Endodermal cell (in vitro differentiated cells): ENCODE data around the gene BNIPL. TPM values are rescaled to one million over a fixed set of nuclear protein-coding genes. Genes with fewer than 3 reads are reported as not detected.

Experiments
- DNase-seq: peaks from one replicate; pipeline ENCODE4 v3.0.0-alpha.2; 2017
- H3K27ac ChIP-seq: 2 replicates; pipeline ENCODE4 v1.5.1; 2013; ENCODE audit warnings: mild to moderate bottlenecking, low read depth, low read length, moderate library complexity
- H3K27me3 ChIP-seq: 2 replicates; pipeline ENCODE4 v1.6.1; 2013; ENCODE audit warnings: mild to moderate bottlenecking, low read length, moderate library complexity; ENCODE audit not compliant: insufficient read depth, control insufficient read depth, poor library complexity, severe bottlenecking
- H3K36me3 ChIP-seq: 2 replicates; pipeline ENCODE4 v1.7.0; 2013; ENCODE audit warnings: mild to moderate bottlenecking, low read length, moderate library complexity; ENCODE audit not compliant: control insufficient read depth, insufficient read depth
- H3K4me1 ChIP-seq: one replicate; pipeline ENCODE4 v1.7.0; 2013; ENCODE audit warnings: low read length; ENCODE audit not compliant: control insufficient read depth, insufficient read depth
- H3K4me3 ChIP-seq: 2 replicates; pipeline ENCODE4 v1.5.1; 2013; ENCODE audit warnings: mild to moderate bottlenecking, low read length, moderate library complexity
- H3K9ac ChIP-seq: 2 replicates; pipeline ENCODE4 v1.6.1; 2013; ENCODE audit warnings: mild to moderate bottlenecking, low read length, moderate library complexity; ENCODE audit not compliant: poor library complexity, severe bottlenecking; ENCODE audit errors: extremely low read depth
- H3K9me3 ChIP-seq: 2 replicates; pipeline ENCODE4 v1.6.1; 2013; ENCODE audit warnings: mild to moderate bottlenecking, low read length, moderate library complexity; ENCODE audit not compliant: control insufficient read depth
- H3K27ac Mint-ChIP-seq: 2 replicates; pipeline ENCODE4 v1.8.0; 2020; ENCODE audit warnings: mixed read lengths
- H3K27me3 Mint-ChIP-seq: 2 replicates; pipeline ENCODE4 v1.8.0; 2021; ENCODE audit warnings: mild to moderate bottlenecking, mixed read lengths; ENCODE audit not compliant: insufficient read depth
- H3K36me3 Mint-ChIP-seq: 2 replicates; pipeline ENCODE4 v1.8.0; 2020; ENCODE audit warnings: low read depth, mixed read lengths
- H3K4me1 Mint-ChIP-seq: 2 replicates; pipeline ENCODE4 v1.8.0; 2020; ENCODE audit warnings: mixed read lengths
- H3K4me3 Mint-ChIP-seq: 2 replicates; pipeline ENCODE4 v1.8.0; 2020; ENCODE audit warnings: mild to moderate bottlenecking, moderate library complexity, mixed read lengths
- H3K9me3 Mint-ChIP-seq: 2 replicates; pipeline ENCODE4 v1.8.0; 2020; ENCODE audit warnings: mild to moderate bottlenecking, mixed read lengths
- WGBS, 2 experiments: methylation state at CpG; one replicate each; pipeline versions ENCODE4 v1.1.5 to v1.1.7; 2013; ENCODE audit warnings: missing lambda C conversion rate in 2 of 2, mixed read lengths in 1 of 2; ENCODE audit not compliant: insufficient coverage in 1 of 2, insufficient read length in 1 of 2; 5-methylcytosine and 5-hydroxymethylcytosine counted together
- total RNA-seq, 2 donors: library from RNA; stranded (reverse); fragmentation: NEBNext Ultra II Directional in 1 of 2; extraction: Animal tissue kit (Norgen Biotek cat#: 25700) in 1 of 2; gene quantifications; 2 replicates in 1 of 2; 3 replicates in 1 of 2; pipeline ENCODE4 v1.2.1, GENCODE V29; 2021
- TF ChIP-seq, protein P1 (sequence below): fragments of 200-600 bp; sonication (generic); conservative IDR thresholded peaks from 2 replicates; pipeline ENCODE4 v1.5.0; 2021; ENCODE audit warnings: antibody characterized with exemption, mild to moderate bottlenecking

Gene BNIPL
- total RNA-seq, 2 donors from 2014 or later: 1.6 to 2.9 TPM

DNA sequence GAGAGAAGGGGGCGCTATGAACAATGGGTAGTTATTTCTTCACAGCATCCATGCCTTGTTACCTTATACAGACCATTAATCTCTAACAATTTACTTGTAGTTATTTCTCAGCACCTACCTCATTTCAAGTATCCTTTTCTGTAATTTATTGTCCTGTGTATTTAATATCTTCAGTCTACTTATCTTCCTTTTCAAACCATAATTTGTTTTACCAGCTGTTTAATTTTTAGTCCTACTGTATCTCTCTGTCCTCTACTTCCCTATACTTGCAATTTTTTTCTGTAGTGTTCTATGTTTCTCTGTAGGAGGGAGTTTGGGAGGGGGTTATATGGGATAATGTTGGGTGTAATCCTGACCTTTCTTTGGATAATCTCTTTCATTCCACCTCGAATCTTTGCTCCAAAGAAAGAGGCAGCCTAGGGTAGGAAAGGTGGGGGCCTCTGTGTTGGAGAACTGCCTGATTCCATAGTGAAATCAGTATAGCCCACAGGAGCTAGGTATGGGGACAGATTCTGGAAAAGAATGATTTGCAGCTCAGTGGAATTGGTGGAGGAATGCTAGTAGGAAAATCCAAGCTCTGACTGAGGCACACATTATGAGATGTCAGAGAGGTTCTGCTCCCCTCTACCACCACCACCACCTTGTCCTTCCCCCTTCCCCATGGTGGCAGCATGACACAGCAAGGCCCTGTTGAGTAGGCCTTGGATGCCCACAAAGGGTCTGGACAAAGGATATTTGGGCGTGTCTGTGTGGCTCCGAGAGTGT is 24.5 kb downstream of the BNIPL start:
- peak overlapping the region; percentile 89 for H3K4me3 ChIP-seq
- peak overlapping the region; percentile 94 for H3K4me3 Mint-ChIP-seq
- no peaks in the 10 kb centered on the region for H3K27me3 Mint-ChIP-seq
- H3K27ac ChIP-seq: peak overlapping the region; percentile 93
- no peaks in the 10 kb centered on the region for H3K27me3 ChIP-seq
- H3K9me3 ChIP-seq: no peaks in the 10 kb centered on the region
- peak; percentile 62 for DNase-seq
- peaks cover 42% of the 10 kb centered on the region for H3K36me3 ChIP-seq
- peak overlapping the region; percentile 87 for H3K9ac ChIP-seq
- peak overlapping the region; percentile 89 for H3K27ac Mint-ChIP-seq
- H3K9me3 Mint-ChIP-seq: no peaks in the 10 kb centered on the region
- TF ChIP-seq, protein P1, sequence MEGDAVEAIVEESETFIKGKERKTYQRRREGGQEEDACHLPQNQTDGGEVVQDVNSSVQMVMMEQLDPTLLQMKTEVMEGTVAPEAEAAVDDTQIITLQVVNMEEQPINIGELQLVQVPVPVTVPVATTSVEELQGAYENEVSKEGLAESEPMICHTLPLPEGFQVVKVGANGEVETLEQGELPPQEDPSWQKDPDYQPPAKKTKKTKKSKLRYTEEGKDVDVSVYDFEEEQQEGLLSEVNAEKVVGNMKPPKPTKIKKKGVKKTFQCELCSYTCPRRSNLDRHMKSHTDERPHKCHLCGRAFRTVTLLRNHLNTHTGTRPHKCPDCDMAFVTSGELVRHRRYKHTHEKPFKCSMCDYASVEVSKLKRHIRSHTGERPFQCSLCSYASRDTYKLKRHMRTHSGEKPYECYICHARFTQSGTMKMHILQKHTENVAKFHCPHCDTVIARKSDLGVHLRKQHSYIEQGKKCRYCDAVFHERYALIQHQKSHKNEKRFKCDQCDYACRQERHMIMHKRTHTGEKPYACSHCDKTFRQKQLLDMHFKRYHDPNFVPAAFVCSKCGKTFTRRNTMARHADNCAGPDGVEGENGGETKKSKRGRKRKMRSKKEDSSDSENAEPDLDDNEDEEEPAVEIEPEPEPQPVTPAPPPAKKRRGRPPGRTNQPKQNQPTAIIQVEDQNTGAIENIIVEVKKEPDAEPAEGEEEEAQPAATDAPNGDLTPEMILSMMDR: no peak
- peaks cover 37% of the 10 kb centered on the region for H3K4me1 Mint-ChIP-seq
- 0% methylated on average over 1 to 2 of the region's 4 CpGs for WGBS, 2 experiments
- no peaks in the 10 kb centered on the region for H3K4me1 ChIP-seq
- peaks cover 33% of the 10 kb centered on the region for H3K36me3 Mint-ChIP-seq

DNA sequence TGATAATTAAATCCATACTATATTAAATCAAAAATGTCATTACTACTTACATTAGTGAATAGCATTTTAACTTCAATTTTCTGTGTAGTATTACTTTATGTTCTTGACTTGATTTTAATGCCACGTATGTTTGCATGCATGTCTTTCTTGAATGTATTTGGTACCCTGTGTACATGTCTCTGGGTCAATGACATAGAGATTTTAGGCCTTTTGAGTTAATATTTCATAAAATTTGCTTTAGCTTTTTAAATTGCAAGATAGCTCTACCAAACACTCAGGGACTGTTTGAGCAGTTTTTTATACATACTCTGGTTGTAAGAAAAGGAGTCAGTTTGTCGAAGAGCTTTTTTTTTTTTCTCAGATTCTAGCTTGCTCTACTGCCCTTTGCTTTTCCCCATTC is 25.3 kb downstream of the BNIPL start:
- no peaks in the 10 kb centered on the region for H3K9me3 ChIP-seq
- peak overlapping the region; percentile 89 for H3K4me3 ChIP-seq
- Mint-ChIP-seq H3K9me3 (no peaks in the 10 kb centered on the region), H3K4me3 (peak overlapping the region; percentile 94), H3K27ac (peak overlapping the region; percentile 71), H3K4me1 (peaks cover 30% of the 10 kb centered on the region), H3K27me3 (no peaks in the 10 kb centered on the region), H3K36me3 (peaks cover 29% of the 10 kb centered on the region)
- H3K27ac ChIP-seq: peak overlapping the region; percentile 93
- H3K27me3 ChIP-seq: no peaks in the 10 kb centered on the region
- H3K36me3 ChIP-seq: peaks cover 40% of the 10 kb centered on the region
- 63 to 83% methylated on average over 1 to 2 of the region's 2 CpGs for WGBS, 2 experiments
- peak overlapping the region; percentile 87 for H3K9ac ChIP-seq
- no peak for DNase-seq
- TF ChIP-seq, protein P1: no peak
- no peaks in the 10 kb centered on the region for H3K4me1 ChIP-seq

DNA sequence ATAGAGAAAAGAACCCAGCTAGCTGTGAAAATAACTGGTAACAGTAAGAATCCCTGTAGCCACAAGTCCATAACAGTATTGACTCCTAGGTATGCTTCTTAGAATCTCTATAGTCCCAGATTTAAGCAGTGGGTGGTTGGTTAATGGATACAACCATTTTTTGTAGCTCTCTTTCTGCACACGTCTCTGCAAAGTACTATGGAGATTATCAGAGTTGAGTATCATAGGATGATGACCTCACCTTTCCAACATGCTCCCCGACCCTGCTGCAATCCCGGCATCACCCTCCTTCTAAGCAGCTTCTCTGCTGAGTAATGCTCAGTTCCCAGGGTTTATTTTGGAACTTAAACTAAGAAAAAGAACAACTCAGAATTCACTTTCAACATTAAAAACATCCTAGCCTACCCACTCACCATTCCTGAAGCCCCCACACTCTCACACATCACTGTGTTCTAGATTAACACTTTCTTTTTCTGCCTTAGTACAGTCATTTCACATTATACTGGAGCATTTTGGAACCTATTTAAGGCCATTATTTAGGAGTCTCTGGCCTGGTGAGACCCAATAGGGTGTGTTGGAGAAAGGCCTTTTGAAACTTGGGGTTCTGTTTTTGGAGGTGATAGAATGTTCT is 26.5 kb downstream of the BNIPL start:
- H3K27me3 ChIP-seq: no peaks in the 10 kb centered on the region
- whole genome bisulfite sequencing, 2 experiments: 93% methylated on average over 2 to 3 of the region's 3 CpGs
- no peak overlapping the region for H3K27ac ChIP-seq
- DNase-seq: no peak
- H3K36me3 ChIP-seq: peaks cover 38% of the 10 kb centered on the region
- peaks cover 21% of the 10 kb centered on the region for H3K4me1 Mint-ChIP-seq
- TF ChIP-seq, protein P1: no peak
- H3K4me3 Mint-ChIP-seq: no peak overlapping the region
- H3K27ac Mint-ChIP-seq: peak overlapping the region; percentile 22
- no peaks in the 10 kb centered on the region for H3K9me3 Mint-ChIP-seq
- no peaks in the 10 kb centered on the region for H3K27me3 Mint-ChIP-seq
- peaks cover 28% of the 10 kb centered on the region for H3K36me3 Mint-ChIP-seq
- H3K9ac ChIP-seq: no peak overlapping the region
- H3K9me3 ChIP-seq: no peaks in the 10 kb centered on the region
- peak overlapping the region; percentile 44 for H3K4me3 ChIP-seq
- no peaks in the 10 kb centered on the region for H3K4me1 ChIP-seq
